ENCODE data around the gene CACNB1.

The CACNB1 gene

GRCh38 chr17:39199820-39200069 lies 2.3 kb upstream of the CACNB1 start (continued):
- TF ChIP-seq ZNF776 (tag by site-specific recombination; IDR thresholded peaks at IDR 0.05; ENCODE audit: borderline replicate concordance) (no peak), KLF9 (tag by site-specific recombination; IDR thresholded peaks at IDR 0.05; ENCODE audit: low read depth) (no peak), SCRT1 (tag by site-specific recombination; IDR thresholded peaks at IDR 0.05; ENCODE audit: borderline replicate concordance) (no peak), ZNF19 (tag by site-specific recombination; IDR thresholded peaks at IDR 0.05; ENCODE audit: low read depth) (no peak), ZNF416 (tag by site-specific recombination; IDR thresholded peaks at IDR 0.05) (no peak), ZNF76 (tag by site-specific recombination; IDR thresholded peaks at IDR 0.05; ENCODE audit: borderline replicate concordance, low read depth) (peak; percentile 69), ZNF24 (tag by site-specific recombination; IDR thresholded peaks at IDR 0.05) (no peak), AEBP2 (tag by site-specific recombination; IDR thresholded peaks at IDR 0.05; ENCODE audit: borderline replicate concordance) (no peak), ZNF768 (tag by site-specific recombination; IDR thresholded peaks at IDR 0.05) (no peak), GFI1B (tag by site-specific recombination; IDR thresholded peaks at IDR 0.05) (no peak), ZNF544 (tag by site-specific recombination; IDR thresholded peaks at IDR 0.05) (no peak), ATF2 (tag by site-specific recombination; IDR thresholded peaks at IDR 0.05; ENCODE audit: low read depth) (no peak), ZNF660 (tag by site-specific recombination; IDR thresholded peaks at IDR 0.05) (no peak), GLI4 (tag by site-specific recombination; IDR thresholded peaks at IDR 0.05) (no peak), ZBTB21 (tag by site-specific recombination; IDR thresholded peaks at IDR 0.05) (no peak), SP2 (tag by site-specific recombination; IDR thresholded peaks at IDR 0.05) (peak; percentile 74), ZNF449 (tag by site-specific recombination; IDR thresholded peaks at IDR 0.05) (0 out of 2 replicates have a peak, but pooled peaks have one; percentile 3), ZNF560 (tag by site-specific recombination; IDR thresholded peaks at IDR 0.05; ENCODE audit: borderline replicate concordance) (no peak), ZNF335 (tag by site-specific recombination; conservative IDR thresholded peaks at IDR 0.05) (peak; percentile 81), ZNF274 (IDR thresholded peaks at IDR 0.05; ENCODE audit: low read length) (no peak), ZNF274 (tag by site-specific recombination; IDR thresholded peaks at IDR 0.05; ENCODE audit: borderline replicate concordance) (no peak), ZNF223 (tag by site-specific recombination; IDR thresholded peaks at IDR 0.05) (no peak), ZBTB8A (tag by site-specific recombination; IDR thresholded peaks at IDR 0.05) (peak; percentile 27; the same call in 1 of the 2 replicates), ZNF311 (tag by site-specific recombination; IDR thresholded peaks at IDR 0.05; ENCODE audit: borderline replicate concordance) (no peak), ZNF37A (tag by site-specific recombination; IDR thresholded peaks at IDR 0.05) (no peak), ZNF140 (tag by site-specific recombination; IDR thresholded peaks at IDR 0.05) (no peak), ZNF555 (tag by site-specific recombination; conservative IDR thresholded peaks at IDR 0.05) (no peak), ZNF548 (tag by site-specific recombination; IDR thresholded peaks at IDR 0.05) (no peak), PRDM10 (tag by site-specific recombination; IDR thresholded peaks at IDR 0.05) (no peak), ZBTB20 (tag by site-specific recombination; IDR thresholded peaks at IDR 0.05) (peak; percentile 14; the same call in 1 of the 2 replicates), PRDM4 (tag by site-specific recombination; IDR thresholded peaks at IDR 0.05) (no peak), ZFP69B (tag by site-specific recombination; IDR thresholded peaks at IDR 0.05) (no peak), YY2 (tag by site-specific recombination; IDR thresholded peaks at IDR 0.05) (no peak)

All from HEK293 (cell line).